HG02759 (cell line): Measurements from ENCODE around the gene SH3BP5L.

ENCODE experiments used
- ATAC-seq: cut with Tn5 transposase; IDR thresholded peaks from one replicate; pipeline ENCODE4 v1.9.1; 2021; ENCODE audit warnings: mild to moderate bottlenecking, moderate library complexity; ENCODE audit not compliant: unreplicated experiment

SH3BP5L gene

DNA sequence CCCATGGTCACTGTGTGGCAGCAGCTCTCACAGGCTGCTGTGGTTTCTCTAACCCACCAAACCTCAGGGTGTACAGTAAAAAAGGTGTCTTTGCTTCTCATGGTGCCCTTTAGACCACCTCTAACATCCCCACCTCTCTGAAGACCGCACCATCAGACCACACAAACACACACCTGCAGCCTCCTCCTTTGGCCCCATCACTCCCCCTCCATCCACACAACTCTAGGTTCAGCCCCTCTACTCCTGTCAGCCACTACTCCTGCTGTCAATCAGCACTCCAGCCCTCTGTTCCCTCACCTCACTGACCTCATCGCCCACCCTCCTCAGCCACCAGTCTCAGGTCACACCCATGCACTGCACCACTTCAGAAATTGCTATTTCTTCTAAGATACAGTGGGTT lies 25.7 kb upstream of the SH3BP5L start:
- ATAC-seq, result no peak

DNA sequence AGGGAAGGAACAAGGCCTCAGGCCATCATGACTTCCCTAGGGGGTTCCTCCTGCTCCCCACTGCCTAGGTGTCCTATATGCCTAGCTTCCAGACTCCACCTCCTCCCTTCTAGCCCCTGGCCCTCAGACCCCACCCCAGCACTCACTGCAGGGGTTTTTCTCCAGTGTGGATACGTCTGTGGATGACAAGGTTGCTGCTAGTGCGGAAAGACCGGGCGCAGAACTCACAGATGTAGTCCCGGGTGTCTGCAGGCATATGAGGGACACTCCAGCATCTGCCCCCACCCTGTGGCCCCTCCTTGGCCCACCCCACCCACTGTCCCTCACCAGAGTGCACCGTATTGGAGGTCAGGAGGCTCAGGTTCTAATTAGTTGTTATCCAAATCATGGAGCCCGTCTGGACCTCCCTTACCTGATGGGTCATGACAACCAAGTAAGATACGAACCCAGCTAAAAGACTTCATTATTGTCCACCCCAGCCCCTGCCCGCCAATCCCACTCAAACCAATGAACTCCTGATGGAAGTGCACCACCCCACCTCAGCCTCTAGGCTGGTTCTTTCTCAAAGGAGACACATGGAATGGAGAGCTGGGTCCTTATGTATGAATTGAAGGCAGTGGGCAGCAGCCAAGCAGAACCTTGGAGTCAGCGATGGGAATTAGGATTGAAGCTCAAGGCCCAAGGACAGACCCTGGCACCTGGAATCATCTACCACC lies 25.0 kb upstream of the SH3BP5L start:
- no peak for ATAC-seq

DNA sequence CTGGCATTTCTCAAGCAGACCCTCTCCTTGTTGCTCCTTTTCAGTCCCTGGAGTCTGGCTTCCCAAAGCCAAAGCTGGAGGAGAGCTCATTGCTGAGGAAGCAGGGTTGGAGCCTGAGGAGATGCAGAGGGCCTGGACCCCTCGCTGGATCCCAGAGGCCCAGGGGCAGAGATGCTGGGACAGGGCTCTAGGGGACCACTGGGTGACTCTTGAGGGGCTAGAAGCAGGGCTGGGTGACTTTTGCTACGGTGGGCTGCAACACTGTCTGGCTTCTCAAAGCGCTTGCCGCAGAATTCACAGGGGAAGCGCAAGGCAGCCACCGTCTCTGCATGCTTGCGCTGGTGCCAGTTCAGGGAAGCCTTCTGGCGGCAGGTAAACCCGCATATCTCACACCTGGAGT lies 24.4 kb upstream of the SH3BP5L start:
- ATAC-seq, result no peak

DNA sequence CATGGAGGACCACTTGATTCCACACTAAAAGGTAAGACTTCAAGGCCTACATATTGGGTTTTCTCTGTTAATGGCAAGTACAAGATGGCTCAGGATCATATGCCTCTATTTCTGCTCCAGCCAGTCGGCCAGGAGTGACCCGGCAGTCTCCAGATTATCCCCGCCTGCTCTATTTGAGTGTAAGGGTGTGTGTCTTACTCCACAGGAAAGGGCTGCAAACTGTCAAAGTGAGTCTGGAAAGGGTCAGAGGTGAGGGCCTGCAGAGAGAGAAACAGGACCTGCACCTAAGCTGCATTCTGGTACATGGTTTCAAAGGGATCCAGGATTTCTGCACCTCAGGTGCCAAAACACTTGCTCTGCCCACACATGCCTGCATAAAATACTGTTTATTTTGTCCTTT lies 23.9 kb upstream of the SH3BP5L start:
- no peak for ATAC-seq

DNA sequence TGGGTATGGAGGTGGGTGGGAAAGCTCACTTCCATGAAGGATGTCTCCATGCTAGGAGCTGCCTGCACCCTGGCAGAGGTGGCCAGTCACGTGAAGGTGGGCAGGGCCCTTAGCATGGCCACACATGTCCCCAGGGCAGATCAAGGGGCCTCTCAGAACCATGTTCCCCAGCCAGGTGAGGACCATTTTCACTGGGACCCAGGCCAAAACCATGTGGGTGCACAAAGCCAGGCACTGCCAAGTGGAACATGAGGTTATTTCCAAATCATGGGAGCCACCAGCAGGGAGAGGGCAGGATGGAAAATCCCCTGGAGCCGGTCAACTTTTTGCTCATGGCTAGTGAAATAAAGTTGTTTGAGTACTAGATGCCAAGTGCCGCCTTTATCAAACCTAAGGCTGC lies 23.4 kb upstream of the SH3BP5L start:
- no peak for ATAC-seq

DNA sequence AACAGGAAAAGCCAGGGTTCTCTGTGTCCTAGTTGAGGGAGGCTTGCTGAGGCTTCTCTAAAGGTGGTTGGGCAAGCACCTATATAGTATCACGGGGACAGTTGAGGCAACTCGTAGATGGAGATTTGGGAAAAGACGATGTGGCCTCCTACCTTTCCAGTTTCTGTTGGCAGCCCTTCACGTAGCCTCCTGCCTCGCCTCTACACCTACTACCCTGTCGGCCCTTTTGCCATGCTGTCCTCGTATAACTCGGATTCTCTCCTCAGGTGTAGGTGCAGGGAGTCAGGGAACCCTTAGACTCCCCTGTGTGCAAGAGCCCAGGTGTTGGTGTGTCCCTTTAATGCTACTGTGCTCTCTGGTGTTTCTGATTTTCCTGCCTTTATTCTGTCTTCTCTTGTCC lies 22.9 kb upstream of the SH3BP5L start:
- no peak for ATAC-seq

DNA sequence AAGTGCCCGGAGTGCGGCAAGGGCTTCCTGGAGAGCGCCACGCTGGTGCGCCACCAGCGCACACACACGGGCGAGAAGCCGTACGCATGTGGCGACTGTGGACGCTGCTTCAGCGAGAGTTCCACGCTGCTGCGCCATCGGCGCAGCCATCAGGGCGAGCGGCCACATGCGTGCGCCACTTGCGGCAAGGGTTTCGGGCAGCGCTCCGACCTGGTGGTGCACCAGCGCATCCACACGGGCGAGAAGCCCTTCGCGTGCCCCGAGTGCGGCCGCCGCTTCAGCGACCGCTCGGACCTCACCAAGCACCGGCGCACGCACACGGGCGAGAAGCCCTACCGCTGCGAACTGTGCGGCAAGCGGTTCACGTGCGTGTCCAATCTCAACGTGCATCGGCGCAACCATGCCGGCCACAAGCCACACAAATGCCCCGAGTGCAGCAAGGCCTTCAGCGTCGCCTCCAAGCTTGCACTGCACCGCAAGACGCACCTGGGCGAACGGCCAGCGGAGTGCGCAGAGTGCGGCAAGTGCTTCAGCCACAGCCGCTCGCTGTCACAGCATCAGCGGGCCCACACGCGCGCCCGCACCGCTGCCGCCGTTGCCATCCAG lies 22.3 kb upstream of the SH3BP5L start:
- ATAC-seq, result no peak

DNA sequence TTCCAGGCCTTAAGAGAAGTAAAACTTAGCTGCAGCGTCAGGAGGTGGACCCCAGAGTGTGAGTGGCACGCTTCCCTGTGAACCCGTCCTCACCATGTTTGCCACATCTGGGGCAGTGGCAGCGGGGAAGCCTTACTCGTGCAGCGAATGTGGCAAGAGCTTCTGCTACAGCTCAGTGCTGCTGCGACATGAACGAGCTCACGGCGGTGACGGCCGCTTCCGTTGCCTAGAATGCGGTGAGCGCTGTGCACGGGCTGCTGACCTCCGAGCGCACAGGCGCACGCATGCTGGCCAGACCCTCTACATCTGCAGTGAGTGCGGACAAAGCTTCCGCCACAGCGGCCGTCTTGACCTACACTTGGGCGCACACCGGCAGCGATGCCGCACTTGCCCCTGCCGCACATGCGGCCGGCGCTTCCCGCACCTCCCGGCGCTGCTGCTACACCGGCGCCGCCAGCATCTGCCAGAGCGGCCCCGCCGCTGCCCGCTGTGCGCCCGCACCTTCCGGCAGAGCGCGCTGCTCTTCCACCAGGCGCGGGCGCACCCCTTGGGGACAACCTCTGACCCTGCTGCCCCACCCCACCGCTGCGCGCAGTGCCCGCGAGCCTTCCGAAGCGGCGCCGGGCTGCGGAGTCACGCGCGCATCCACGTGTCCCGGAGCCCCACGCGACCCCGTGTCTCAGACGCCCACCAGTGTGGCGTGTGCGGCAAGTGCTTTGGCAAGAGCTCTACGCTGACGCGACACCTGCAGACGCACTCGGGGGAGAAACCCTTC lies 21.7 kb upstream of the SH3BP5L start:
- ATAC-seq, result no peak

DNA sequence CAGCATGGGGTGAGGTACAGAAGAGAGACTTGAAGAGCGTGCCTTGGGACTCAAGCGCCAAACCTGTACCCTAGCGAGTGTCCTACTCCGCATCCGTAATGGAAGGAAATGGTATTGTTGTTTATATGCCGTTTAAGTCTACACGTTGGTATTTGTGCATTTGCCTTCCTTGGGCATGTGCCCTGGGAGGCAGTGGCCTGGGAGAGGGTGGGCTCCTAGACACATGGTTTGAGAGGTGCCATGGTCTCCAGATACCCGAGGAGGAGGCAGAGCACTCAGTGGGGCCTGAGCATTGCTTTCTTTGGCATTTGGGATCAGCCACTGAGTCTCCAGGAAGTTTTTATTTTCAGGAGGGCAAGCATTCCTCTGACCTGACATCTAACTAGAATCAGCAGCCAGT lies 18.8 kb upstream of the SH3BP5L start:
- no peak for ATAC-seq

DNA sequence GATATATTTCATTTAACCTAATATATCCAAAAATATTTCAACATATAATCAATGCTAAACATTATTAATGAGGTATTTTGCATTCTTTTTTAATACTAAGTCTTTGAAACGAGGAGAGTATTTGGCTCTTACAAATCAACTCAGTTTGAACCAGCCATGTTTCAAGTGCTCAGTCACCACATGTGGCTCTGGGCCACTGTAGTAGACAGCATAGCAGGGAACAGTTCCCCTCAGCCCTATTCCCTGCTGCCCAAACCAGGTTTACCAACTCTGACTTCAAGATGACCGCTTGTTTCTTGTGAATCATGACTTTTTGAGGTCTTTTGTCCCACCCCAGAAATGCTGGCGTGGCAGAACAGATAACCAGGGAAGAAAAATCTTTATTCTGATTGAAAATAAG lies 18.0 kb upstream of the SH3BP5L start:
- no peak for ATAC-seq

DNA sequence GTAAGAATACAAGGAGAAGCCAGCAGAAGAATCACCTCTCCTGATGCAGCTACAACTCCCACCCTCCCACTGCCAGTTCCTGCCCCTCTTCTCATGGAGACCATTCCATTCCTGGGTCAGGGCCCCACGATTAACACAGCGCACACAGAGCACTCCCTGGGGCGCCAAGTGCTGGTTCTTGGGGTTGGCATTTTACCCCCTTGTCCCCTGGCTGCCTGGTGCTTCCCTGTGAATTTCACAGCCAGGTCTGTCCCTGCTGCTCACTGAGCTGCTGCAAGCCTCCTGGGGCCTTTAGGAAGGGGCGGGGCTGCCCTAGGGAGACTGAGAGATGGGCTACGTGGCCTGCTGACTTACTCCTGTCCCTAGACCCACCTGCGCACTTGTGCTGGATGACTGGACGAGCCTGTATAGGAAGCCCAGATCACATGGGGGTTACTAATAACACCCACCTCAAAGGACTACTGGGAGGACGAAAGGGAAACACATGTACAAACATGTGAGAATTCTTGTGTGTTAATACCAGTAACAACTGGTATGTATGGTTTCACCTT lies 17.1 kb upstream of the SH3BP5L start:
- ATAC-seq, result no peak

DNA sequence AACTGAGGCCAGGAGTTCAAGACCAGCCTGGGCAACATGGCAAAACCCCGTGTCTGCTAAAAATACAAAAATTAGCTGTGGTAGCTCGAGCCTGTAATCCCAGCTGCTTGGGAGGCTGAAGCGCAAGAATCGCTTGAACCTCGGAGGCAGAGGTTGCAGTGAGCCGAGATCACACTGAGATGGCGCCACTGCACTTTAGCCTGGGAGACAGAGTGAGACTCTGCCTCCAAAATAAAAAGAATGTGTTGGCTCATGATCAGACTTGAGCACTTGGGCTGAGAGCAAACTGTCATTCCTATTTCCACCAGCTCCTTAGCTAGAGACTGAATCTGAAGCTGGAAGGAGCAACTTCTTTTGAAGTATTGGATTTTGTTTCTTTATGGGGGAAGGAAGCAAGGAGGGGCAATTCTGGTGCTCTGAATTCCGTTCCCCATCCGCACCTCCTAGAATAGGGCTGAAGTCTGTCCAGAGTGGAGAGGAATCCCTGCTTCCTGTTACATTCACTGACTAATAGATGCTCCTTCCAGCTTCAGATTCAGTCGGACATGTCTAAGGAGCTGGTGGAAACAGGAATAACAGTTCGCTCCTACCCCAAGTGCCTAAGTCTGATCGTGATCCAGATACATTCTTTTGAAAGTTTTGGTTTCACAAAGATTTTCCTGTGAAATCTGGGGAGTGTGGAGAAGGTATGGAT lies 16.1 kb upstream of the SH3BP5L start:
- ATAC-seq, result no peak

DNA sequence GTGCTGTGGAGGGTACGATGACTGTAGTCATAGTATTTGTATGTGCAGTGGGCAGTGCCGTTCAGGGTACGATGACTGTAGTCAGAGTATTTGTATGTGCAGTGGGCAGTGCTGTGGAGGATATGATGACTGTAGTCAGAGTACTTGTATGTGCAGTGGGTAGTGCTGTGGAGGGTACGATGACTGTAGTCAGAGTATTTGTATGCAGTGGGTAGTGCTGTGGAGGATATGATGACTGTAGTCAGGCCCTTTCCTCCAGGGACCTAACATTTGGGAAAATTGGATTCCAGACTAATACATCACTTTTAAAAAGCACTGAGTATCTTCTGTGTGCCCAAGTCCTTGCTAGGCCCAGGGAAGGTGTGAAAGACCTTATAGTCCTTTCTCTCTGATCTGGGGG lies 15.2 kb upstream of the SH3BP5L start:
- no peak for ATAC-seq

DNA sequence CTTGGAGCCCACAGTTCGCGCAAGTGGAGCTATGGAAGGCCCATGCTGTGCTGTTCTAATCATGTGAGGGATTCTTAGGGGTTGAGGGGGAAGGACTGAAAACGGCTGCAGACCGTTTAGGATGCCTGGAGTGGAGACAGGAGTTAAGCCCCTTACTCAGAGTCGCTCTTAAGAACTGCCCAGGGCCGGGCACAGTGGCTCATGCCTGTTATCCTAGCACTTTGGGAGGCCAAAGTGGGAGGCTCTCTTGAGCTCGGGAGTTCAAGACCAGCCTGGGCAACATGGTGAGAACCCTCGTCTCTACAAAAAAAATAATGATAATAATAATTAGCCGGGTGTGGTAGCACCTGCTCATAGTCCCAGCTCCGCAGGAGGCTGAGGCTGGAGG lies 13.4 kb upstream of the SH3BP5L start:
- no peak for ATAC-seq

DNA sequence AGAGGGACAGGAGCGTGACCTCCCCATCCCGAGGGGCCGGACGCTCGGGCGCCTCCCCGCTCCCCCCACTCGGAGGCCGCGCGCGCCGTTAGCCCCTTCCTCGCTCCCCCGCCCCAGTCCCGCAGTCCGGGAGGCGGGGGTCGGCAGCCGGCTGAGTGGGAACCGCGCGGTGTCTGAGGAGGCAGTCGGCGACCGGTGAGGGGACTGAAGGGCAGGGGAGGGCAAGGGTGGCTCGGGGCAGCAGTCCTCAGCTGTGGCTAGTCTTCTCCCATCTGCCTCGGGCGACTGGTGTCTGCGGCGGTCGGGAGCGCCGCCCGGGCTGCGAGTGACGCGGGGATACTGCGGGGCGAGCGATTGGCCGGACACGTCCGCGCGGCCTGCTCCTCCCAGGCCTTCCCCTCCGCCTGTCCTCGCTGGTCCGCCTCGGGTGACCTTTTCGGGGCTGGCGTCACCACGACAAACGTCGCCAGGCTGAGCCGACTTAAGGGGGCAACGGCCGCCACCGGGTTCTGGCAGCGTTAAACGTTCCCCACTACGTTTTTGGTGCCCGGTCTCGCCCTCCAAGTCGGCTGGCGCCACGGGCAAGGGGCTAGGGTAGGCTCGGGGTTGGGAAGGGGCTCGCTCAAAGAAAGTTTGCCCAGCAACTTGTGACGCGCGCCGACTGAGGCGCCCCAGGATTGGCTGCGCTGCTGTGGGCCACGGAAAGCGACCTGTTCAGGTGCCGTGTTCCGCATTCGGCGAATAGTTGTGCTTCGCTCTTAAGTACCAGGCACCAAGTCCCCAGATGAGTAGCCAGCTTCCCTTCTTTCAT lies 12.8 kb upstream of the SH3BP5L start:
- ATAC-seq, result peak; percentile 65

DNA sequence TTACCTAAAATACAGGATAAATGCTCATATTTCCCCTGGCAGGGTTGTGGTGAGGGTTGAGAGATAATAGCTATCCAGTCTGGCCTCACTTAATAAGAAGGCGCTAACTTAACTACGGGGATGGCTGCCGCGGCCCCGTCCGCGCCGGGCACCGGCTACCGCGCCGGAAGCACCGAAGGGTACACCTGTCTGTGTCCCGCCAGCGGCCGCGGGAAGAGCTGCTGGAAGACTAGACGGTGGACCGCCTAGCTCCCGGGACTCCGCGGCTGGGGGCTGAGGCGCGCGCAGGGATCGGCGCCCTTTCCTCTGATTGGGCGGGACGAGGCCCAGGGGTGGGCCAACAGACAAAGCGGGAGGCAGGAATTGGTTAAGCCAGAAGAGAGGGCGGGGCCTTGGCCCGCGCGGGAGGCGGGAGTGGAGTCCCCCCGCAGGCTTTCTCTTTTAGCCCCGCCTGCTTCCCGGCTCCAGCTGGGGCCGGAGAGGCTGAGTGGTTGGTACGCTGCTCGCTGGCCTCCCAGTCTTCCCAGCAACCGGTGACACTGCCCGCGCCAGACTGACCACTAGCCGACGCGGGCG lies 12.2 kb upstream of the SH3BP5L start, which contains the start of gene ZNF672:
TSS of gene ZNF672 (plus strand) at position 444 of the 576 bp plus-strand sequence. CDS start 9,051 bp downstream, outside the sequence.
- peak; percentile 81 for ATAC-seq

DNA sequence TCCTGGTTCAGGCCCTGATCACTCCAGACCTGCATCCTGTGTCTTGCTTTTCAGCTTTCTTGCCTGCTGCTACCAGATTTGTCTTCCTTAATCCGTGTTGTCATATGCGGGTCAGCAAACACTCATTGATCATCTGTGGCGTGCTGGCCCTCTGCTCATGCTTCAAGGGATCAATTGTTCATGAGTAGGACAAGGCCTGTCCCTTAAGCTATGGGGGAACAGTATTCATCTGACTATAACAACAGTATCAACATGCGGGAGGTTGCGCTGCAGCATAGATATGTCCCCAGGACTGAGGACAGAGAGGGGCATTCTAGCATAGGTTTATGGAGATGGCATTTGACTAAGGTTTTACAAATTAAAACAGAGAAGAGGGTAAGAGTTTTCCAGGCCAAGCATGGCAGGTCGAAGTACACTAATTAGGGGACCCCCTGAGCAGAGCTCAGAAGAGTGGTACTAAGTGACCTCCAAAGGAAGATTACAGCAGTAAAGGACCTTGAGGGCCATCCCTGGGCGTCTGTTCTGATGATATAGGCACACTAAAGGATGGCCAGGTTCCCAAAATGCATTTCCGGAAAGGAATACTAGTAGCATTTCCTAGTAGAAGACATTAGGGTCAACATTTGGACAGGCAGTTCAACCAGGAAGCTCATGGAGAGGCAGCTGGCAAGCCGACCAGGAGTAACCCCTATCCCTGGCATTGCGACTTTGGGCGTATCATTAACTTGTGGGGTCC lies 11.5 kb upstream of the SH3BP5L start:
- ATAC-seq, result no peak

DNA sequence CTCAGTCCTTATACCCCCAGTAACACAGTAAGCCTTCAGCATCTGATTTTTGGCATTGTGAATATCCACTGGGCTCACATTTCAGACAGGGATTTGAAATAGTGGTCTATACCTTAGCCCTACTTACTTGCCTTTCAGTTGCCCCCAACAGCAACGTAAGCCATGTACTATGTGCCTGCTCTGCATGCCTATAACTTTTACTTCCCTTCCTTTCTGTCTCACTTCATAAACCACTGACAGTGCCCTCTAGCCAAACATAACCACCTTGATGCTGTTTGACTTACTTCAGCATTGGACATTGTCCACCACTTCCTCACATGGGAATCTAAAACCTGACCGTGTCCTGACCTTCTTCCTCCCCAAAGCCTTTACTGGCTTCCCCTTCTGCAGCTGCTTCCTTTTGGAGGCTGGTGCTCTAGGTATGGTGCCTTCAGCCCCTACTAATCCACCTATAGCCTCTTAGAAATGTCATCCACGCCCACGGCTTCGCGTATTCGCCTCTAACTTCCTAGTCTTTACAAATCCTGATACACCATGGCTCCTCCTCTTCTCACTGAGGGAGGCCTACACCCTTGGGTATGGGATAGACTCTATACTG lies 8.7 kb upstream of the SH3BP5L start:
- no peak for ATAC-seq

DNA sequence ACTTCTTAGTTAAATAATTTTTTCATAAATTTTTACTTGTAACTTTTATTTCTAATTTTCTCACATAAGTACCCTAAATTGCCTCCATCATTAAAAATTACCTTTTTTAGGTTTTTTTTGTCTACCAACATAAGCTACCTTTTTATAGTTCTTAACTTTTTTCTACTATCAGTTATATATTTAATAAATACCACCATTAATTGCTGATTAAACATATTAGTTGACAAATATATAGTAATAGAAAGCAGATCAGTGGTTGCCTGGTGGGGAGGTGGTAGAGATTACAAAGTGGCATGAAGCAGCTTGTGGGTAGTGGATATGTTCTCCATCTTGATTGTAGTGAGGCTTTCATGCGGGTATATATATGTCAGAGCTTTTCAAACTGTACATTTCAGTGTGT lies 6.1 kb upstream of the SH3BP5L start:
- ATAC-seq, result no peak
